Neural crest cell (in vitro differentiated cells): Measurements from ENCODE around the gene LINGO3. TPM values are rescaled to one million over a fixed set of nuclear protein-coding genes. Genes with fewer than 3 reads are reported as not detected.

Source experiments
- DNase-seq: peaks from one replicate; pipeline ENCODE4 v3.0.0; 2021; ENCODE audit warnings: low read depth, mixed read lengths, low spot score
- H3K27ac Mint-ChIP-seq: one replicate; pipeline ENCODE4 v1.8.0; 2021; ENCODE audit warnings: mild to moderate bottlenecking, mixed read lengths; ENCODE audit not compliant: unreplicated experiment
- H3K27me3 Mint-ChIP-seq: 2 replicates; pipeline ENCODE4 v1.8.0; 2021; ENCODE audit warnings: low read depth, mild to moderate bottlenecking, mixed read lengths
- H3K36me3 Mint-ChIP-seq: 2 replicates; pipeline ENCODE4 v1.8.0; 2021; ENCODE audit warnings: low read depth, mild to moderate bottlenecking, mixed read lengths
- H3K4me1 Mint-ChIP-seq: 2 replicates; pipeline ENCODE4 v1.8.0; 2021; ENCODE audit warnings: mixed read lengths
- H3K4me3 Mint-ChIP-seq: one replicate; pipeline ENCODE4 v1.8.0; 2021; ENCODE audit warnings: mild to moderate bottlenecking, mixed read lengths
- H3K9me3 Mint-ChIP-seq: 2 replicates; pipeline ENCODE4 v1.8.0; 2021; ENCODE audit warnings: mixed read lengths
- CTCF ChIP-seq: fragments of 200-600 bp; sonication (generic); conservative IDR thresholded peaks from 2 replicates; pipeline ENCODE4 v1.5.0; 2021; ENCODE audit warnings: antibody characterized with exemption, mild to moderate bottlenecking
- total RNA-seq: library from RNA; stranded (reverse); gene quantifications from 2 replicates; pipeline ENCODE4 v1.2.1, GENCODE V29; 2021

Gene LINGO3
- total RNA-seq, 1 donor from 2014 or later = not detected

GRCh38 chr19:2326699-2327360 lies 18.9 kb upstream of the LINGO3 start:
- no peak for DNase-seq
- peaks cover 2% of the 10 kb centered on the region for H3K27me3 Mint-ChIP-seq
- H3K4me1 Mint-ChIP-seq = peaks cover 44% of the 10 kb centered on the region
- TF ChIP-seq CTCF = no peak
- H3K4me3 Mint-ChIP-seq = peak overlapping the region; percentile 95
- no peaks in the 10 kb centered on the region for H3K36me3 Mint-ChIP-seq
- H3K9me3 Mint-ChIP-seq = no peaks in the 10 kb centered on the region
- H3K27ac Mint-ChIP-seq = peak overlapping the region; percentile 98

- Mint-ChIP-seq H3K27ac (no peak overlapping the region), H3K9me3 (no peaks in the 10 kb centered on the region), H3K4me1 (peaks cover 31% of the 10 kb centered on the region), H3K36me3 (no peaks in the 10 kb centered on the region), H3K27me3 (peaks cover 2% of the 10 kb centered on the region), H3K4me3 (peak overlapping the region; percentile 95)
- TF ChIP-seq CTCF = no peak
- no peak for DNase-seq
These were observed 17.5 kb upstream of the LINGO3 start for GRCh38 chr19:2325281-2326046.

DNA sequence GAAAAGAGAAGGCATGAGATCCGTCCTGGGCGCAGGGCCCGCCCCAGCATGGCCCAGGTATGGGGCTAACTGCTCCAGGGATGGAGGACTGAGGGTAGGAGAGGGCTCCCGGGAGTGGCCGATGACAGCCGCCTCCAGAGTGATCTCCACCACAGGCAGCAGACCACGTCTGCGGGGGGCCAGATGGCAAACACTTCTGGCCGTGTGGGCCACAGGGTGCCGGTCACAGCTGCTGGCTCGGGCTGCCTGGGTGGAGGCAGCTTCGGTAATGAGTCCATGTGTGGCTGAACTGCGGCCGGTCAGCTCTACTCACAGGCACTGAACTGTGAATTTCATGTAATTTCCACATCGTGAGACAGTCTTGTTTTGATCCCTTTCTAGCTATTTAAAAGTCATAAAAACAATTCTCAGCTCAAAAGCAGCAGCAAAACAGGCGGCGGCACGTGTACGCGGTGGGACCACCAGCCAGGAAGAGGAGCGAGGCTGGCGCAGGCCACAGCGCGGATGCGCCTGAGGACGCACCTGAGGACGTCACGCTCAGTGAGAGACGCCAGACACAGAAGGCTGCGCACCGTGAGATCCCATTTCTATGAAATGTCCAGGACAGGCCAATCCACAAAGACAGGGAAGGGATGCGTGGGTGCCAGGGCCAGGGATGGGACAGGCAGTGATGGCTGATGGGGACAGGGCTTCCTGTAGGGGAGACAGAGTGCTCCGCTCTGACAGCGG lies 16.4 kb upstream of the LINGO3 start:
- DNase-seq = no peak
- Mint-ChIP-seq H3K9me3 (no peaks in the 10 kb centered on the region), H3K4me1 (peaks cover 22% of the 10 kb centered on the region), H3K36me3 (no peaks in the 10 kb centered on the region), H3K27me3 (peaks cover under 1% of the 10 kb centered on the region), H3K4me3 (peak overlapping the region; percentile 61), H3K27ac (no peak overlapping the region)
- no peak for TF ChIP-seq CTCF

DNA sequence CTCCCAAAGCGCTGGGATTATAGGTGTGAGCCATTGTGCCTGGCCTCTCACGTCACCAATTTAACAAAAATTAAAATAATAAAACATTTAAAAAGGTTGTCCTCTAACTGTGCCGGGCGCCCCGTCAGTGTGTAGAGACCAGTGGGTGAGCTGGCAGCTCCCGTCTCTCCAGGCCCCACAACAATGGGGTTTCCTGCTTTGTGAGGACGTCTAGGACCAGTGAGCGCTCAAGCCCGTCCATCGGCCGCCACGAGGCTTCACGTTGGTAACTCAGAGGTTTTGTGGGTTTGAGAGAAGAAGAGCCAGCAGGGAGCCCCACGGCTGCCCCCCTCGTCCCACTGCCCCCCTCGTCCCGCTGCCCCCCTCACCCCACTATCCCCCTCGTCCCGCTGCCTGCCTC lies 15.8 kb upstream of the LINGO3 start:
- no peak overlapping the region for H3K4me3 Mint-ChIP-seq
- no peak for TF ChIP-seq CTCF

DNA sequence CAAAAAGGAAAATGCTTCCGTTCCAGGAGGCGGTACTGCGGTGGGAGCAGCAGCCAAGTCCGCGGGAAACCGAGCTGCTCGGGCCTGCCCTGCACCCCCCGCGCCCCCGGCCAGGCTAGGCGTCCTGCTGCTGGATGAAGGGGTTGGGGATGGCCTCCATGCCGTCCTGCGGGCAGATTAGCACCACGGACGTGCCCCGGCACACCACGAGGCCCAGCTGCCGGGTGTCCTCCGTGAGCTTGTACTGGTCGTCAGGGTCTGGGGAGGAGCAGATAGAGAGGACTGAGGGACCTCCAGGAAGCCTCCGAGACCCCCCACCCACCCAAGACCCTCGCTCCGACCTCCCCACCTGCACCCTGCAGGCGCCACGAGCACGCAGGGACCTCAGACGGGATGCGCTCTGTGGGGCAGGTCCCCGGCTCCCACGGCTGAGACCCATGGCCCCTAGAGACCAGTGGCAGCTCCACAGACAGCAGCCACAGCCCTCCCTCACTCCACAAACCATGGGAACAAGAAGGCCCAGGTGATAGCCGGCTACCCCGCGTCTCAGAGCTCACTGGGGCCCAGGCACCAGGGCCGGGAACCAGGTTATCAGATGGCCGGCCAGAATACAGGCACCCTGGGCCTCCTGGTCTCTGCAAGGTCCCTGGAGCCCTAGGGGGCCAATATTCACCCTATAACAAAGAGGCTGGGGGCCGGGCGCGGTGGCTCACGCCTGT lies 13.8 kb upstream of the LINGO3 start:
- Mint-ChIP-seq H3K4me3 (no peak overlapping the region), H3K36me3 (no peaks in the 10 kb centered on the region), H3K9me3 (no peaks in the 10 kb centered on the region), H3K27ac (no peak overlapping the region), H3K27me3 (no peaks in the 10 kb centered on the region), H3K4me1 (peaks cover 2% of the 10 kb centered on the region)
- TF ChIP-seq CTCF = no peak
- DNase-seq = no peak

More for the DNA sequence above, 15.8 kb upstream of the LINGO3 start:
- no peaks in the 10 kb centered on the region for H3K27me3 Mint-ChIP-seq
- no peaks in the 10 kb centered on the region for H3K36me3 Mint-ChIP-seq
- H3K4me1 Mint-ChIP-seq = peaks cover 18% of the 10 kb centered on the region
- no peak overlapping the region for H3K27ac Mint-ChIP-seq
- H3K9me3 Mint-ChIP-seq = no peaks in the 10 kb centered on the region
- no peak for DNase-seq
